DMS114 treated with DMSO at 0.1 percent for 48 hours (cell line): ENCODE measurements around the gene POU2AF3.
"Not testable (repeated sequence)": the region's sequence is repeated elsewhere in the genome, so short reads cannot be mapped to it uniquely, and the experiment has no call there.

Experiments
- DNase-seq: peaks from one replicate; lab custom pipeline; 2025; ENCODE audit not compliant: unreplicated experiment; lab: John Stamatoyannopoulos, UW

Gene POU2AF3, protein sequence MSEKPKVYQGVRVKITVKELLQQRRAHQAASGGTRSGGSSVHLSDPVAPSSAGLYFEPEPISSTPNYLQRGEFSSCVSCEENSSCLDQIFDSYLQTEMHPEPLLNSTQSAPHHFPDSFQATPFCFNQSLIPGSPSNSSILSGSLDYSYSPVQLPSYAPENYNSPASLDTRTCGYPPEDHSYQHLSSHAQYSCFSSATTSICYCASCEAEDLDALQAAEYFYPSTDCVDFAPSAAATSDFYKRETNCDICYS

DNA sequence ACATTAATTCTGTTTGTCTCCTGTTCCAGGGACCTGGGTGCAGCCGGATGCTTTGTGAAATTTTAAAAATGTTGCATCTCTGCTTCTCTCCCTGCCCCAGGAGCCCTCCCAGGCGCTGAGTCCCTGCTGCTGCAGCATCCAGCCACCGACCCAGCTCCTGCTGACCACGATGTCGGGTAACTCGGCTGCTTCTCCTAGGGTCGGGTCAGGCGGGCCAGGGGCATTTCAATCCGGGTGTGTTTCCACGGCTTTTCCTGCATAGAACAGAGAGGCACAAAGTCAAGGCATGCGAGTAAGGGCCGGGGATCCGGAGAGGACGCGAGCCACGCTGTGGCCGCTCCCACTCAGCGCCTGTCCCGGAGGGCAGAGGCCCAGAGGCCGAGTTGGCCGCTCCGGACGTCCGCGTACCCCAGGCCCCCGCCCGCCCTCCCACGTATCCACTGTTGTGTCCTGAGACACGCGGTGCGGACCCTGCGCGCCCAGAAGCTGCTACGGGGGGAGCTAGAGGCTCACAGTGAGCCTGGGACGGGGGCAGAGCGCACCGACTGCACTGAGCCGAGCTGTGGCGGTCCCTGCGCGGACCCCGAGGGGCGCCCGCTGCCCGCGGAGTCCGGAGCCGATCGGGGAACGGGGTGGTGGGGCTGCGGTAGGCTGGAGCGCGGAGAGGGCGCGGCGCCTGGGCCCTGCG, at the start of gene POU2AF3:
Gene POU2AF3 (plus strand): TSS at position 134 of the 688 bp plus-strand sequence. CDS start 36 bp downstream, at position 170.
- DNase-seq: no peak

DNA sequence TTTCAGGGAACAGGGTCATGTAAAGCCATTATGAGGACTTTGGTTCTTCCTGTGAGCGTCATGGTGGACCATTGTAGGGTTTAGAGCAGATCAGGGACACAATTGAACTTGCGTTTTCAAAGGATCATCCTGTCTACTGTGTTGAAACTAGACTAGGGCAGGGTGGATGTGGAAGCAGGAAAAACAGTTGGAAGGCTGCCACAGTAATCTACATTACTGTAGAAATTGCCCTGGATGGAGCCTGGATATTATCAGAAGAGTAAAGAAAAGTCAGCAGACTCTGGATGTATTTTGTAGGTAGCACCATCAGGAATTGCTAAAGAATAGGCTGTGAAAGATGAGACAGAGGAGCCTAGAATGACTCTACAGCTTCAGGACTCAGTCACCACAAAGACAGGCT, 47.4 kb upstream of the POU2AF3 start:
- DNase-seq: no peak

DNA sequence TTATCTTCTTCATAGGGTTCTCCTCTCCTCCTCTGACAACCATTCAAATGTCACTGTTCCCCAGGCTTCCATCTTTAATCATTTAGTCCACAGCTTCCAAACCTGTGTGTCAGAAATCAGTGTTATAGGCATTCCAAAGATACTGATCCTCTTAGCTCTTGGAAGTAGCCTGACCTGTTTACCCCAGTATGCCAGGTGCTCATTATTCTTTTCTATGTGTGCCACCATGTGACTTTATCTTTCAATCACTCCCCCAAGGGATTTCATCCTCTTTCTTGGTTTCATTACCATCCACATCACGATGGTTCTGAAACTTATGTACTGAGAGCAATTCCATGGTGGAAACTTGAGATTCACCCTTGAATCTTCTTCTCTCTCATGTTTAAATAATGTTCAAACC, 45.2 kb upstream of the POU2AF3 start:
- DNase-seq: no peak

DNA sequence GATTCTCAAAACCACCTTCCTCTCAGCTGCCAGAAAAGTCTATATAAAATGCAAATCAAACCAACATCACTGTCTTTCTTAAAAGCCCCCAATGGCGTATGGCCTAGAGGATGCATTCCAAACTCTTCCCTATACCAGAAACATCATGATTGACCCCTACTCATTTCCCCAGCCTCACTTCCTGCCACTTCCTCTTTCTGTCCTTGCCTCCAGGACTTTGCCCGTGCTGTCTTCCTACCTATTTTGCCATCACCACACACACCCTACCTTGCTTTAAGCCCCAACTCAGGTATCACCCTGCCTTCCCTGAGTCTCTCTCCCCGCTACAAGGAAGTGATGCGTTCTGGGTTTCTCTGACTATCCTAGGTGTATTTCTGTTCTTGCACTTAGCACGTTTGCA, 44.7 kb upstream of the POU2AF3 start:
- no peak for DNase-seq

DNA sequence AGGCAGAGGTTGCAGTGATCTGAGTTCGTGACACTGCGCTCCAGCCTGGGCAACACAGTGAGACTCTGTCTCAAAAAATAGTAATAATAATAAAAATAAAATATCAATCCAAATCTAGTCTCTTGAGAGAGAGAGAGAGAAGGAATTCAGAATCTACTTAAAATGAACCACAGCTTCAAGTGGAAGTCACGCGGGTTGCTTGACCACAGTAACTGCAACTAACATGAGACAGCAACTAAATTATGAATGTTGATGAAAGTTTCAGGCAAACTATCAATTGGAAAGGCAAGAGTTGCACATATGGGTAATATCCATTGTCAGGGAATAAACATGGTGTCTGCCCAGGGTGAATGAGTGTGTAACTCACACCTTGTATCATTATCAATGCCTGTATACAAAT, 40.3 kb upstream of the POU2AF3 start:
- no peak for DNase-seq

DNA sequence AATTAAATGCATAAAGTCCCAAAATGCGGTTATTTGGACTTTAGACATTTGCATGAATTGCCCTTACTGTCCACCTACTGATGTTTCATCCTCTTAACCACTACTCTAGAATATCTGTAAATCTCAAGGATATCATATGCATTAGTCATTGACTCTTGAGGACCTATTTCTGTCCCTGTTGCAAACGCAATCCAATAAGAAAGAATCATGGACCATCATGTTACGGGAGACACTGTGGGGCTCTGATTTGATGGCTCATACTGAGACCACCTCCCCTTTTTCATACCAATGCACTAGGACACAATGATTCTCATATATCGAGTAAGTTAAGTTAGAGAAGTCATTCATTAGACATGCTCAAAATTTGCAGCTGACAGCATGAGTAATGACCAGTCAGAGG, 38.5 kb upstream of the POU2AF3 start:
- DNase-seq: no peak

DNA sequence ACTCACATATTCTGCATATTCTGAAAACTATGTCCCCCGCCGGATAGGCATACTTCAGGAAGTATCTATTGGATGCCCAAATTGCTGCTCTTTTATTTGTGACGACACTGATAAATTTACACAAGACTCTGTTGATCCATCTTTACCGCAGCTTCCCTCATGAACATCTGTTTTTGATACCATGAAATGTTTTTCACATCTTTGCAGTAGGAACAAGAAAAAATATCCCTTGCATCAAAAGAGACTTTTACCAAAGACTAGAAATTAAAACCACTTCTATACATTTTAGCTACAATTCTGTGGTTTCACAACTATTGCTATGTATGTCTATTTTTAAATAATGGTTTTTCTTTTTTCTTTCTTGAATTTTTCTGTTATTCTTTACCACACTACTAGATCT, 37.5 kb upstream of the POU2AF3 start:
- no peak for DNase-seq

DNA sequence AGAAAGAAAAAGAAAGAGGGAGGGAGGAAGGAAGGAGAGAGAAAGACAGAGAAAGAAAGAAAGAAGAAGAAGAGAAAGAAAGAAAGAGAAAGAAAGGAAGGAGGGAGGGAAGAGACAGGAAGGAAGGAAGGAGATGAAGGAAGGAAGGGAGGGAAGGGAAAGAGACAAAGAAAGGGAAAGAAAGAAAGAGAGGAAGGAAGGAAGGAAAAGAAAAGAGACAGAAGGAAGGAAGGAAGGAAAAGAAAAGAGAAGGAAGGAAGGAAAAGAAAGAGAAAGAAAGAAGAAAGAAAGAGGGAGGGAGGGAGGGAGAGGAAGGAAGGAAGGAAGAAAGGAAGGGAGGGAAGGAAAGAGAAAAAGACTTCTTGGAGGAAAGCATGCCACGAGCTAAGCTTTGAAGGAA, 33.7 kb upstream of the POU2AF3 start:
- DNase-seq: no peak

DNA sequence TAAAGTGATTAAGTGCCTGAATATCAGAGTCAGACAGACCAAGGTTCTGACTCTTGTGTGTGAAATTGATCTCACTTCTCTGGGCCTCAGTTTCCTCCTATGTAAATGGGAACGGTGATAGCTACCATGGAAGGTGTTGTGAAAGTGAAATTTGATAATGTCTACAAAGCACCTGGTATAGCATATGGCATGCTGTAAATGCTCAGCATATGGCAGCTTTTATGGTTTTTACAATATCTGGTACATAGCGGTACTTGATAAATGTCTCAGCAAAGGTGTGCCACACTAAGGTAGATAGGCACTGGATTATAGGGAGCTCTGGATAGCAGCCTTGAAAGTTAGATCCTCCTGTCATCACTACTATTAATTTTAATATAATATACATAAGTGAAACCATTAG, 32.9 kb upstream of the POU2AF3 start:
- no peak for DNase-seq

DNA sequence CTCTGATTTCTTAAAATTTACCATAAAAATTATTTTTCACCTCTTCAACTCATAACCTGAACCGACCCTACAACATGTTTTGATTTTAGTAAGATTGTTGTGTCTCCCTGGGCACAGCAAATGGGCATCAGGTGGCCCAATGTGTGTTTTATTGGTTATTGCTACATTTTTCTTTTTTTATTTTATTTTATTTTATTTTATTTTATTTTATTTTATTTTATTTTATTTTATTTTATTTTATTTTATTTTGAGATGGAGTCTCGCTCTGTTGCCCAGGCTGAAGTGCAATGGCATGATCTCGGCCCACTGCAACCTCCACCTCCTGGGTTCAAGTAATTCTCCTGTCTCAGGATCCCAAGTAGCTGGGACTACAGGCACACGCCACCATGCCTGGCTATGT, 30.0 kb upstream of the POU2AF3 start:
- not testable (repeated sequence) for DNase-seq

DNA sequence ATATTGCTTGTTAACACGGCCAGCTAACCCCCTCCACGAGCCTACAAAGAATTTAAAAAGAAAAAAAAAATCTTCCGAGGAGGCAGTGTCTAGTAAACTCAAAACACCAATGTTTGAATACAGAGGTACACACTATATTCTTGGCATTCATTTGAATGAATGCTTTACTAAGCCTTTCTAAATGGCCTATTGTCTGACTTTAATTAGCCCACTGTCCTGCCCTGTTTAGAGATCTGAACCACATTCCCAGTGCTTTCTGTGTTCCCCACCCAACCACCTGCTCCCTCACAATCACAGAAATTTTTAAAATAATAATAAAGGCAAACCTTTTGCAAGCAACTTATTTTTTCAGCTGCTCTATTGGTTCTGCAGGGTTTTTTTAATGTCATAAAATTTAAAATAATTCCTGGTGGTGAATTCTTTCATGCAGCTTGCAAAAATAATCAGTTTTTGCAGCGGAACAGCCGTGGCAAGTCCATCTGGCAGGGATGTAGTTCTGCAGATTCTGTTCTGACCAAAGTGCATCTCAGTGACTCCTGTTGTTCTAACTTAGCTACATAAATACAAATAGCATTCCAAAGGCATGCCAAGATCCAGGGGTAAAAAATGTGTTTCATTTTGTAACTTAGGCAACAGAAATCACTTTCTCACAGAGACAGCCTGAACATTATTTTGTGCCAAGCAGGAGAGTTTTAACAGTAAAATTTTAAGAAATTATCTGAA, 29.0 kb upstream of the POU2AF3 start:
- no peak for DNase-seq

DNA sequence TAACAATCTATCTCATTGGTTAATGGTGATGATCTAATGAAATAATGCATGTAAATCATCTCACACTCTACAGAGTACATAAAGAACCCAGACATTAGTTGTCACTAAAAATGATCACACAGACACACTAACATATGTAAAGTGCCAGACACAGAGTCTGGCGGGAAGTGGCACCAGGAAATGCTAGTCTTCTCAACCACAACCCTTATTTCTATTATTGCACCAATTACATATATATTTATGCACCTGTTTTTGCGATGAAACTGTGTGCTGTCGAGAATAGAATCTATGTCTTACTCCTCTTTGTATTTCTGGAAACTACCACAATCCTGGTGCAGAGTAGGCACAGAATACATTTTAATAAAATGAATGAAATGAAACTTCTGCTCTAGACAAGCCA, 25.9 kb upstream of the POU2AF3 start:
- no peak for DNase-seq

DNA sequence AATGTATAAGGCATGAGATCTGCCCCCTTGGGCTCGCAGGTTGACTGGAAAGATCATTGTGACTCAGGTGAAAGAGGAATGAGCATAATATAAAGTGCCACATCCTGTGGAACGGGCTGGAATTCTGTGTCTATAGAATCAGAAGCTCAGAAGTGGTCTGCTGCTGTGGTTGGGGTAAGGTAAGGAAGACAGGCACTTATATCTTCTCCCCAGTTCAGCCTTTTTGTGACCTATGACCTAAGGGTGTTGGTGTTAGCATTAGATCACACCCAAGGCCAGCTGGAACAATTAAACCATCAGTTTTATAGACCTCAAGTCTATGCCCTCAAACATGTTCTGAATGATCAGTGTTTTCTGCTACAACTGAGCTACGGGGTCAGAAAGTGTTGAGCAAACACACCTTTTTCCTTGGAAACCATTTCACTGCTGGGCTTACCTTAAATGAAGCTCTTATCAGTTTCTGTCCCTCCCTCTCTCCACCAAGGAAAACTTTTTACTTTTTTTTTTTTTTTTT, 15.7 kb upstream of the POU2AF3 start:
- DNase-seq: no peak

DNA sequence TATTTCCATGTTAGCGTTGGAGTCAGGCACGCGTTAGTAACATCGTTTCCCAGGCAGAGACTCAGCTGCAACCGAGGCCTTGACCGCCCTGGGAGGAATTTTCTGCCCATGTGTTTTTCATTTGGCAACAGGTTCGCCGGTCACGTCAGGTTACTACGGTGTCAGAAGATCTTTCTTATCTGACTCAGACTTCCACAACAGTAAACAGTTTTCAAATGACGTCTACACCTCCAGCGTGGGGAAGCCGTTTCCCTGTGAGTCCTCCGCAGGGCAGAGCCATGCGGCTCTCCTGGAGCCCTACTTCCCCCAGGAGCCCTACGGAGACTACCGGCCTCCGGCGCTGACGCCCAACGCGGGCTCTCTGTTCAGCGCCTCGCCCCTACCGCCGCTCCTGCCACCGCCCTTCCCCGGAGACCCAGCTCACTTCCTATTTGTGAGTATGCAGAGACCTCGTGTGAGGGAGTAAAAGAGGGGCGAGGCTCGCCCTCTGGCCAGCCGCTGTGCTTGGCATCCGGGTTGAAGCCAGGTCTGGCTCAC, 14.3 kb upstream of the POU2AF3 start:
- no peak for DNase-seq

DNA sequence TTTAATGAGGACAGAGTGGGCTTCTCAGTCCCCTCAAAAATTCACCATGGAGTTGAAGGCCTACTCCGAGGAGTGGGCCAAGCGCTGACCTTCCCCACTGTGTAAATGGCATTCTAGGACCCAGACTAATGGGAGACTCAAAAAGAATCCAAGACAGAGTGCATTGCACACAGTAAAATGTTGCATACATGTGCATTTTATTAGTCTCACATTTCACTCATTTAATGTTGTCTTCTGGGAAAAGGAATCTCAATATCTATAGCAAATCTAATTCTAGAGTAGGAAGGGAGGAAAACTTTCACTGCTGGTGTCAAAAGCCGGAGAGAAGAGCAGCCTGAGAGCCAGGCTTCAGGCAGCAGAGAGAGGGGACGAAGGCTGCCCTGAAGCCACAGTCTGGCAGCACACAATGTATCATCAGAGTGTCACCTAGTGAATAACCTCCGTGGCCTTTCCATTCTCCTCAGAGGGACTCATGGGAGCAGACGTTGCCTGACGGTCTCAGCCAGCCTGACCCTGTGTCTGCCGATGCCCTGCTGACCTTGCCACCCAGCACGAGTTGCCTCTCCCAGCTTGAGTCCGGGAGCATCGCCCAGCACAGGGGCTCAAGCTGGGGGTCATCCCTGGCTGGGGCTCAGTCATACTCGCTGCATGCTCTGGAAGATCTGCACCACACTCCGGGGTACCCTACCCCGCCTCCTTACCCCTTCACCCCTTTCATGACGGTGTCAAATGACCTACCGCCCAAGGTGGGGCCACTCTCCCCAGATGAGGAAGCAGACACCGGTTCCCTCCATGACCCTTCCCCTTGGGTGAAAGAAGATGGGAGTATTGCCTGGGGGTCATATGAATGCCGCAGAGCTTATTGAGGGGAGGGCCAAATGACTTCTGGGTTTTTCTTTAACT, 12.9 kb upstream of the POU2AF3 start:
- no peak for DNase-seq

DNA sequence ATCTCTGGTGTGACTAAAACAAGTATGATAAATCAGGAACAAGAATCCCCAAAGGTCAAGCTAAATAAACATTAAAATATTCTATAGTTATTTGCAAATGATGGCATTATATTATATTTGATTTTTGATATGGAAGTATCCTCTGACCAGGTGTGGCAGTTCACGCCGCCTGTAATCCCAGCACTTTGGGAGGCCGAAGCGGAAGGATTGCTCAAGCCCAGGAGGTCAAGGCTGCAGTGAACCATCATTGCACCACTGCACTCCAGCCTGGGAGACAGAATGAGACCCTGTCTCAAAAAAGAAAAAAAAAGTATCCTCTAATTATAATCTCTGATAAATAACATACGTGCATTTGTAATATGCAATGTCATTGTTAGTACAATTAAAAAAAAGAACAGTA, 6.6 kb upstream of the POU2AF3 start:
- DNase-seq: no peak

DNA sequence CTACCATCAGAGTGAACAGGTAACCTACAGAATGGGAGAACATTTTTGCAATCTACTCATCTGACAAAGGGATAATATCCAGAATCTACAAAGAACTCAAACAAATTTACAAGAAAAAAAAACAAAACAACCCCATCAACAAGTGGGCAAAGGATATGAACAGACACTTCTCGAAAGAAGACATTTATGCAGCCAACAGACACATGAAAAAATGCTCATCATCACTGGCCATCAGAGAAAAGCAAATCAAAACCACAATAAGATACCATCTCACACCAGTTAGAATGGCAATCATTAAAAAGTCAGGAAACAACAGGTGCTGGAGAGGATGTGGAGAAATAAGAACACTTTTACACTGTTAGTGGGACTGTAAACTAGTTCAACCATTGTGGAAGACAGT, 5.9 kb upstream of the POU2AF3 start:
- DNase-seq: not testable (repeated sequence)

DNA sequence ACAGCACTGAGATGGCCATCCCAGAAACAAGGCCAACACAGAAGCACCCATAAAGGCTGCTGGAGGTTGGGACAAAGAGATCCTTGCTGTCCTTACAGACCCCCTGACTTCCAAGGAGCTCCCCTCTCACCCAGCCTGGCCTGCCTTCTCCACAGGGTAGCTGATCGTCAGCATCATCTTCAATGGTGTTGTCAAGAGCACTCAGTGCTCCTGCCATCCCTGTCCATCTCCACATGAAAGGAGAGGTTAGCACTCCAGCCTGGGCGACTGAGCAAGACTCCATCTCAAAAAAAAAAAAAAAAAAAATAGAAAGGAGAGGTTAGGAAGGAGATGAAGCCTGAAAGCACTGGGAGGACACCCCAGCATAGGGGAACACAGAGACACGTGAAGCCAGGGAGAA, 2.1 kb upstream of the POU2AF3 start:
- no peak for DNase-seq

DNA sequence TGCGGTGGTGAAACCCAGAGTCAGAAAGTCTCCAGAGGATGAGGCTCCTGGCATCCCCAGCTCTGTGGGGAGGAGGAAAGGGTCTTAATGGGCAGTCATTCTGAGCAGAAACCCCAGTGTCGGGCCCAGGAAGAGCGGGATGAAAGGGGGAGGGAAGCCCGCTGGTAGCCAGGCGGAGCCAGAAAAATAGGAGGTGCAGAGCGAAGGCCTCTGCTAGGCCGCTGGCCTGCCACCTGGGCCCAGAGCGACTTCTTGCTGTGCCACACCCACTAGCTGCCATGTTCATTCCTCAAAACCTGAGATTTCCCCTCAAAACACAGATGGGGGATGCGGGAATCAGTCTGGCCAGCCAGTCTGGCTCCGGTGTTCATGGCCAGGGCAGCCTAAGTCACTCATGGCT, 650 bp upstream of the POU2AF3 start:
- no peak for DNase-seq

DNA sequence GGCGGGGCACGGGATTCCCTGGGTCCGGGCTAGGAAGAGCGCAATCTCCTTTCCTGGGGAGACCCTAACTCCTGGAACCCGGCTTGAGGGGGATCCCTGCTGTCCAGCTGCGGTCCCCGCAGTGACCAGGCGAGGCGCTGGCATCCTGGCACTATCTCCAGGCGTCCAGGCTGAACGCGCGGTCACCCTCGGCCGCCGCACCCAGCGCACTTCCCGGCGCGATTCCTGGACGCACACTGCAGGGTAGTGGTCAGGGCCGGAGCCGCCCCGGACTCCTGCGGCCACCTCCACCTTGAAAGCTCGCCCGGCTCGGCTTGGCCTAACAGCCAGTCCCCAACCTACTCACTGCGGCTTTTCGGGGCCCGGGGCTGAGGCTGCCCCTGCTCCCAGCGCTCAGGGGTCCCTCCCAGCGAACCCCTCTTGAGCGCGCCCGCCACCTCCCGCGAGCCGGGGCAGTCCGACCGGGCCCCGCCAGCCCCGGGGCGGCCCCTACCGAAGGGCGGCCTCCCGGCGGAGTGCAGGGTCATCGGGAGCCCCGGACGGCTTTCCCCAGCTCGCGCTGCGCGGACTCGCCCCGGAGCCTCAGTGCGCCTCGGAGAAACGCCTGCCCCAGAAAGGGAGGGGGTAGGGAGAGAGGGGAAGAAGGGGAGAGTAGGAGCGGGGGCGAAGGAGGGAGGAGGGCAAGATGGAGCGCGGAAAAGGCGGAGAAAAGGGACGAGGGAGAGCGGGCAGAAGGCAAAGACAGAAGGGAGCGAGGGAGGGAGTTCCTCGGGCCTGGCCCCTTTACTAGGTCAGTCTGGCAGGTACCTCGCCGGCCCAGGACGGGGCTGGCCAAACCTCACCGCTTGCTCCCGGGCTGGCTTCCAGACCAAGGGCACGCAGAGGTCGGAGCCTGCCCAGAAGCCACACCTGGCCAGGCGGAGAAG, 1.0 kb downstream of the POU2AF3 start:
- DNase-seq: no peak
